HG03064 (cell line): ENCODE results near the gene UPK1A.
"Not testable (repeated sequence)": the region's sequence is repeated elsewhere in the genome, so short reads cannot be mapped to it uniquely, and the experiment has no call there.

ENCODE experiments used
- ATAC-seq: cut with Tn5 transposase; IDR thresholded peaks from one replicate; pipeline ENCODE4 v1.9.1; 2021; ENCODE audit warnings: low read depth; ENCODE audit not compliant: unreplicated experiment

Gene UPK1A

GRCh38 chr19:35675589-35676140, 9.3 kb downstream of the UPK1A start:
- no peak for ATAC-seq

- no peak for ATAC-seq
These were observed 23.5 kb downstream of the UPK1A start for GRCh38 chr19:35689836-35690235.

GRCh38 chr19:35691106-35691505, 24.8 kb downstream of the UPK1A start:
- not testable (repeated sequence) for ATAC-seq

- no peak for ATAC-seq
These were observed 25.7 kb downstream of the UPK1A start for GRCh38 chr19:35692010-35692409.

- no peak for ATAC-seq
These were observed 27.1 kb downstream of the UPK1A start for GRCh38 chr19:35693422-35693821.

- peak; percentile 66 for ATAC-seq
These were observed 27.7 kb downstream of the UPK1A start for GRCh38 chr19:35693835-35694599.

- no peak for ATAC-seq
These were observed 29.6 kb downstream of the UPK1A start for GRCh38 chr19:35695895-35696422.

GRCh38 chr19:35696835-35697234, 30.5 kb downstream of the UPK1A start:
- no peak for ATAC-seq

GRCh38 chr19:35702223-35703012, 36.1 kb downstream of the UPK1A start:
- ATAC-seq, result peak; percentile 87

- ATAC-seq, result no peak
These were observed 37.0 kb downstream of the UPK1A start for GRCh38 chr19:35703343-35703742.

GRCh38 chr19:35704218-35704617, 37.9 kb downstream of the UPK1A start, which contains the start of gene ZBTB32:
ZBTB32 (plus strand) TSS chr19:35704558; CDS start chr19:35714627, 10,069 bp downstream.
- no peak for ATAC-seq

GRCh38 chr19:35708391-35708790, 42.1 kb downstream of the UPK1A start:
- ATAC-seq, result no peak

- ATAC-seq, result no peak
These were observed 44.7 kb downstream of the UPK1A start for GRCh38 chr19:35710784-35711723.

GRCh38 chr19:35712567-35713505, 46.5 kb downstream of the UPK1A start:
- no peak for ATAC-seq

- no peak for ATAC-seq
These were observed 47.2 kb downstream of the UPK1A start for GRCh38 chr19:35713506-35713850.

- no peak for ATAC-seq
These were observed 47.7 kb downstream of the UPK1A start for GRCh38 chr19:35713904-35714495.

- ATAC-seq, result no peak
These were observed 48.5 kb downstream of the UPK1A start for GRCh38 chr19:35714601-35715354.

- no peak for ATAC-seq
These were observed 49.1 kb downstream of the UPK1A start for GRCh38 chr19:35715355-35715809.
